Effector memory CD4-positive, alpha-beta T cell (primary cell): ENCODE data around the gene F8.
"Not testable (repeated sequence)": the region's sequence is repeated elsewhere in the genome, so short reads cannot be mapped to it uniquely, and the experiment has no call there.

Experiments used
- DNase-seq, 3 donors: peaks; one replicate each; pipeline ENCODE4 v3.0.0-alpha.2; 2020
- H3K27ac ChIP-seq: 2 replicates; pipeline ENCODE4 v1.7.0; 2013; ENCODE audit warnings: mild to moderate bottlenecking, low read length, moderate library complexity; ENCODE audit not compliant: insufficient read depth, poor library complexity, severe bottlenecking
- H3K27me3 ChIP-seq: replicated peaks from 2 replicates; pipeline ENCODE4 v1.7.0; 2013; ENCODE audit warnings: mild to moderate bottlenecking, low read length; ENCODE audit not compliant: insufficient read depth, control insufficient read depth, poor library complexity, severe bottlenecking
- H3K36me3 ChIP-seq: 2 replicates; pipeline ENCODE4 v1.7.0; 2013; ENCODE audit warnings: mild to moderate bottlenecking, low read length, moderate library complexity; ENCODE audit not compliant: control insufficient read depth, insufficient read depth
- H3K4me1 ChIP-seq: 2 replicates; pipeline ENCODE4 v1.7.0; 2013; ENCODE audit warnings: low read length, mild to moderate bottlenecking; ENCODE audit not compliant: control insufficient read depth, insufficient read depth, poor library complexity, severe bottlenecking
- H3K4me3 ChIP-seq: 2 replicates; pipeline ENCODE4 v1.7.0; 2013; ENCODE audit warnings: low read length, low read depth, mild to moderate bottlenecking; ENCODE audit not compliant: insufficient read depth, poor library complexity, severe bottlenecking
- H3K9me3 ChIP-seq: 2 replicates; pipeline ENCODE4 v1.7.0; 2013; ENCODE audit warnings: mild to moderate bottlenecking, low read length, moderate library complexity; ENCODE audit not compliant: control insufficient read depth

The F8 gene

DNA sequence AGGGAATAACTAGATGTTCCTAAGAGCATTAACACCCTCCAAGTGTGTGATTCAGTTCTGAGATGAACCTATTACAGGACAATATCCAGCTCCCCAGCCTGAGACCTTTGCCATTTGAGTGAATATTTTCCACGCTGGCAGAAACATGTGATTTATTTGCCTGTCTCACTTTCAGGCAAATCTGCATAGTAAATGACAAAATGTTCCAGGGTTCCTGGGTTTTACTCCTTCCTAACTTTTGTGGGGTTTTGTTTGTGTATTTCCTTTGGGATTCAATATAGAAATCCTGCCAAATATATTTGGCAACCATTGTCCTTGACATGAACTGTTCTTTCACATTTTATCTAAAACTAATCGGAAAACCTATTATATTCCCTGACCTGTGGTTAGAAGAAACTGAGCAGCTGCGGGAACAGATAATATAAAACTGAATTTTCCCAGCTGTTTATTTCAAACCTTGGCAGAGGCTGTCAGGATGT, 12.5 kb downstream of the F8 start:
- Histone ChIP-seq H3K27ac (no peak overlapping the region), H3K4me1 (no peaks in the 10 kb centered on the region)
- DNase-seq: no peak

DNA sequence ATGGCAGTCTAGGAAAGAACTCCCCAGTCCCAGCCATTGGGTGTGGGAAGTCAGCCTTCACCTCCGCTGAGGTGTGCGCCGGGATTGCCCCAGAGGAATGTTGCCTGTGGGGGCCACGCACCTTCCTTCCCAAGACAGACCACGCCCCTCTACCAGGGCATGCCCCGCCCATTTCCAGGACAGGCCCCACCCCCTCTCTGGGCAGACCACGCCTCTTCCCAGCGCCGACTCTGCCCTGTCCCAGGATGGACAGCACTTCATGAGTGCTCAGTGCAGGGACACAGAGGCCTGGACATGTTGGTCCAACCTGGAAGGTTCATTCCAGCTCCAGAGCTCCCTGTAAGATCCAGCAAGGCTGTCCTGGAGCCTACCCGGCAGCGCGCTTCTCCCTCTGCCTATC, 13.9 kb downstream of the F8 start:
- H3K36me3 ChIP-seq, DNase-seq, H3K4me3 ChIP-seq, H3K9me3 ChIP-seq, H3K4me1 ChIP-seq, H3K27me3 ChIP-seq, H3K27ac ChIP-seq: not testable (repeated sequence)

More for the DNA sequence above, 12.5 kb downstream of the F8 start:
- Histone ChIP-seq H3K27me3 (no peaks in the 10 kb centered on the region), H3K36me3 (no peaks in the 10 kb centered on the region), H3K9me3 (no peaks in the 10 kb centered on the region), H3K4me3 (no peak overlapping the region)

DNA sequence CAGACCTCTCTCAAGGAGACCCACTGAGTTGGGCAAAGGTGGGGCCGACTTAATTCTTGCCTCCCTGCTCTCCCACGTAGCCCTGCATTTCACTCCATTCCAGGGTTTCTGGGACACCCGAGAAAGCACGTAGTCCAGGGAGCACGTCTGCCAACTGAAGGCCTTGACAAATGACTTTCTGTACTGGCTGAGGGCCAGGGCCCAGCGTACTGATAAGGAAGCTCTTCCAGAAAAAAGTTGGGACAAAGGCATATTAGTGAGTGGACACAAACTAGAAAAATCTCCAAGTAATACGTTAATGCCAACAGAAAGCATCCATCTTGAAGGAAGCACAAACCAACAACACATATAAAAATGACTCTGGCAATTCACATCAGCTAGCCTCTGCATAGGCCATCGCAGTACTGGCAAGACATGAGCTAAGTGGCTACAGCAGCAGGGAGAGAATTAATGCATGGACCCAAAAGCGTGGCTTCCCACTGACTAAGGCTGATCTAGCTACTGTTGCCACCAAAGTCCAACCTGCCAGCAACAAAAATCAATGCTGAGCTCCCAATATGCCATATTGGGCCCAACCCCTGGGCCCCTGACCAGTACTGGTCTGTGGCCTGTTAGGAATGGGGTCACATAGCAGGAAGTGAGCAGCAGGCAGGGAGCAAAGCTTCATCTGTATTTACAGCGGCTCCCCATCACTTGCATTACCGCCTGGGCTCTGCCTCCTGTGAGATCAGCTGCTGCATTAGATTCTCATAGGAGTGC, 15.4 kb downstream of the F8 start:
- not testable (repeated sequence) for DNase-seq, H3K9me3 ChIP-seq, H3K36me3 ChIP-seq, H3K27me3 ChIP-seq, H3K4me3 ChIP-seq, H3K27ac ChIP-seq, H3K4me1 ChIP-seq

DNA sequence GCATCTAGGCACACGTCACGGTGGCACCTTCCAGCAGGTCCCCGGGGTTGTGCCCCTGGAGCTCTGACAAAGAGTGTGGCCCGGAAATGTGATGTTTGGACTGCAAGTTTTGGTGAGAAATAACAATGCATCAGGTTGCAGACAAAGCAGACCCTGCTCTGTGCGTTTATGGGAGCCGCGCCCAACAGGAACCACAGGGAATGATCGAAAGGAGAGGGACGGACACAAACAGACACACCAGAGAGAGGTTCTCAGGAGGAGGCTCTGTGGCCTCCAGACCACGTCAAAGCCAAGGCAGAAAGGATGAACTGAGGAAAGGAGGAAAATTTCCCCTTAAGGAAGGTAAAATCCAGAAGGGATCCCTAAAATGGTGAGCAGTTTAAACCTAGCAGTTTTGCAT, 16.1 kb downstream of the F8 start:
- not testable (repeated sequence) for H3K27ac ChIP-seq, H3K27me3 ChIP-seq, H3K4me1 ChIP-seq, H3K9me3 ChIP-seq, DNase-seq, H3K36me3 ChIP-seq, H3K4me3 ChIP-seq

DNA sequence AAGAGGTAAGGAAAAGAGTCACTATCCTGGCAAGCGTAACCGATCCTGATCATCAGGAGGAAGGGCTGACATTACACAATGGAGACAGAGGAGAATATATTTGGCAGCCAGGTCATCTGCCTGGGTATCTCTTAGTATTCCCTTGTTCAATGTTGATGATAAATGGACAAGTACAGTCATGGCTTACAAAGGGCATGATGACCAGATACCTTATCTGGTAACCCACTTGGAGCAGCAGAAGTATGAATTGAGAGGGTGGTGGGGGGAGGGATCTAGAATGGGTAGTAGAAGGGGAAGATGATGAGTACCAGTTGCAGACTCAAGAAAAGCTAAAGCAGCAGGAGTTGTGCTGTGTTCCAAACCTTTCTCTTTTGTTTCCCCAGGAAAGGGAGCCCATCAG, 17.3 kb downstream of the F8 start:
- no peak for DNase-seq
- Histone ChIP-seq H3K4me1 (no peaks in the 10 kb centered on the region), H3K36me3 (no peaks in the 10 kb centered on the region), H3K27ac (no peak overlapping the region), H3K4me3 (no peak overlapping the region), H3K27me3 (no peaks in the 10 kb centered on the region), H3K9me3 (no peaks in the 10 kb centered on the region)

DNA sequence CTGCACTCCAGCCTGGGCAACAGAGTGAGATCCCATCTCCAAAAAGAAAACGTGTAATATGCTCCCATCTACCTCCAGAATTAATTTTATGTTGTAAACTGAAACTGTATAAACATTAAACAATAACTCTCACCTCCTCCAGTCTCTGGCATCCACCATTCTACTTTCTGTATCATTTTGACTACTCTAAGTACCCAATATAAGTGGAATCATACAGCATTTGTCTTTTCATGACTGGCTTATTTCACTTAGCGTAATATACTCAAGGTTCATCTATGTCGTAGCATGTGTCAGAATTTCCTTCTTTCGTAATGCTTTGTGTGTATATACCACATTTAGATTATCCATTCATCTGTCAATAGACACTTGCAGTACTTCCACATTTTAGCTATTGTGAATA, 20.6 kb downstream of the F8 start:
- no peak overlapping the region for H3K4me3 ChIP-seq
- H3K27me3 ChIP-seq: no peaks in the 10 kb centered on the region
- DNase-seq: no peak
- H3K36me3 ChIP-seq: no peaks in the 10 kb centered on the region
- no peaks in the 10 kb centered on the region for H3K9me3 ChIP-seq
- no peaks in the 10 kb centered on the region for H3K4me1 ChIP-seq
- H3K27ac ChIP-seq: no peak overlapping the region

DNA sequence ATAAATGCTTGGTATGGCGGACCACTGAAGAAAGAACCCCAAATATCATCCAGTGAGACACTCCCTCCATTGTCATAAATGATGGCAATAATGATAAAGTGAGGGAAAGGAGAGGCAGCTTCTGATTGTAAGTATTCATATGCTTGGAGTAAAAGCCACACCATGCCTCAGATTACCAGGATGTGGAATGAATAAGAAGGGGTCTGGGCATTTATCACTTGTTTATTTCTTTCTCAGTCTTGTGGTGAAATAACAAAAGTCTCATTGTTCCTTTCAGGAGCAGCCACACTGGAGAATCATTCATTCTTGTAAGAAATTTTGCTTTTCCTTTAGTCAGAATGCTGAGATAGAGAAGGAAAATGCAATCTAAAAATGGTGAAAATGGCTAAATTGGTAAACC, 21.7 kb downstream of the F8 start:
- H3K4me1 ChIP-seq: no peaks in the 10 kb centered on the region
- no peaks in the 10 kb centered on the region for H3K9me3 ChIP-seq
- H3K27ac ChIP-seq: no peak overlapping the region
- no peak for DNase-seq
- no peak overlapping the region for H3K4me3 ChIP-seq
- H3K27me3 ChIP-seq: no peaks in the 10 kb centered on the region
- H3K36me3 ChIP-seq: no peaks in the 10 kb centered on the region

DNA sequence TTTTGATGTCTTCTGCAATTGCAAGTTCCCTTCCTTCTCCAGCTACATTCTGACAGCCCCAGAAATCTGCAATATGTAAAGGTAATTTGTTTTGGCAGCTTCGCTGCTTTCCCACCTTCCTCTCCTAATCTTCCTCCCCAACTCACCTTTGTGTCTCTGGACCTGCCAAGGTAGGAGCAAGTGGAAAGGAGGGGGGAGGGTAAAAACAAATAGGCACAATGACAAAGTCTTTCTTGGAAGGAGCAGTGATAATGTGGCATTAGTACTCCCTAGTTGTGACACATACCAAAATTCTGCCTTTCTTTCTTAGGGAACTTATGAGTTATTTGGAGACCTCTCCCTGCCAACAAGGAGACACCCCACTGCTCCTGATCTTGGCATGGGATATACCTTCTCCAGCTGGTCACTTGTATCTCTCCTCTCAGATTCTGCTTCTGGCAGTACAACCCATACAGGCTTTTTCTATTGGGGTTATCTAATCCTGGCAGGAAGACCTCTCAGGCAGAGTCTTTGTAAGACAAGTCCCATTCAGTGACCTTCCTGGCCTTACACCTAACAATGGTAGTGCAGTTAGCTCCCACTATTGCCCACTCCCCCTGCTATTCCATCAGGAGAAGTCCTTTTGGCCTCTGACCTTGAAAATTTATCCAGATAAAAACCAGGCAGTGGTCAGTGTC, 24.2 kb downstream of the F8 start:
- Histone ChIP-seq H3K27me3 (no peaks in the 10 kb centered on the region), H3K4me3 (no peak overlapping the region), H3K9me3 (no peaks in the 10 kb centered on the region), H3K36me3 (no peaks in the 10 kb centered on the region), H3K27ac (no peak overlapping the region), H3K4me1 (no peaks in the 10 kb centered on the region)
- no peak for DNase-seq

DNA sequence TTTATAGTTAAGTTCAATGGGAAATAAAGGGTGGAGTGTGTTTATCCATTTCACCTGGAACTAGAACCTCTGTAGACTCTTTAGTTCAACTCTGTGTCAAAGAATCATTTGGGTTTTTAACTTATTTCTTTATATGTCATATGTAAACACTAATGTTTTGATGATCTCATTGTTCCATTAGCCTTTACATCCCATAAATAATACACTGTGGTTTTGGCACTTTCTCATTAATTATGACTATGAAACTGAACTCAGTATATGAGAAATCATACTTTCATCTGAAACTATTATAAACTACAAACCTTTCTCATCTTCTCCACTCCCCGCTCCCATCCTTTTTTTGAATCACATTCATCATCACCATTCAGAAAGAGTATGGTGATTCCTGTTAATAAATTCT, 31.0 kb downstream of the F8 start:
- Histone ChIP-seq H3K4me1 (no peaks in the 10 kb centered on the region), H3K36me3 (no peaks in the 10 kb centered on the region), H3K27ac (no peak overlapping the region), H3K4me3 (no peak overlapping the region), H3K9me3 (no peaks in the 10 kb centered on the region), H3K27me3 (no peaks in the 10 kb centered on the region)
- DNase-seq: no peak

DNA sequence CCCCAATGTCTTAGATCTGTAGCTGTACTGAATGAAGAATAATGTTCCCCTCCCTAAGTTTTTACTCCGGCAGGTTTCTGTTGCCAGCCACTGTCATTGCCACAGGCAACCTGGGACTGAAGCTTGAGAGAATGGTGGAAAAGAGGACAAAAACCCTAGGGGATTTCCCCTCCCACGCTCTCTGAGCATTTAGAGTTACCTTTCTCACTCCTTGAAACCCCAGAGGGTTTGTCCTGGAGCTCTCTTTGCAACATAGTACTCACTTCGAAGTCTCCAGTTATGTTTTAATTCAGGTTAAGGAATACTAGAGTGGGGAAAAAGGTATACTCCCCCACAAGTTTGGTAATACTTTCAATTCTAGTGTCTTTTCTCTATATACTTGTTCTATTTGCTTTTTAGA, 31.5 kb downstream of the F8 start:
- Histone ChIP-seq H3K9me3 (no peaks in the 10 kb centered on the region), H3K27me3 (no peaks in the 10 kb centered on the region), H3K4me1 (no peaks in the 10 kb centered on the region), H3K36me3 (no peaks in the 10 kb centered on the region), H3K4me3 (no peak overlapping the region), H3K27ac (no peak overlapping the region)
- no peak for DNase-seq
